GM18861 (cell line): ENCODE data around the gene HK2.
"Not testable (repeated sequence)": the region's sequence is repeated elsewhere in the genome, so short reads cannot be mapped to it uniquely, and the experiment has no call there.

ENCODE experiments used
- ATAC-seq: cut with Tn5 transposase; IDR thresholded peaks from one replicate; pipeline ENCODE4 v1.9.1; 2021; ENCODE audit not compliant: unreplicated experiment

Gene HK2

GRCh38 chr2:74834792-74835755, 1.1 kb downstream of the HK2 start:
- ATAC-seq: peak; percentile 42

- ATAC-seq: no peak
These were observed 2.1 kb downstream of the HK2 start for GRCh38 chr2:74835831-74836674.

GRCh38 chr2:74836675-74837401, 2.9 kb downstream of the HK2 start:
- no peak for ATAC-seq

- ATAC-seq: no peak
These were observed 7.7 kb downstream of the HK2 start for GRCh38 chr2:74841641-74842040.

- ATAC-seq: no peak
These were observed 9.5 kb downstream of the HK2 start for GRCh38 chr2:74843433-74843832.

GRCh38 chr2:74843899-74844298, 10.0 kb downstream of the HK2 start:
- ATAC-seq: peak; percentile 96

GRCh38 chr2:74844752-74845151, 10.8 kb downstream of the HK2 start:
- no peak for ATAC-seq

GRCh38 chr2:74845217-74845751, 11.4 kb downstream of the HK2 start:
- ATAC-seq: no peak

GRCh38 chr2:74845991-74846390, 12.1 kb downstream of the HK2 start:
- no peak for ATAC-seq

- ATAC-seq: no peak
These were observed 12.6 kb downstream of the HK2 start for GRCh38 chr2:74846481-74846880.

GRCh38 chr2:74847070-74847858, 13.3 kb downstream of the HK2 start:
- ATAC-seq: no peak

GRCh38 chr2:74849228-74849892, 15.4 kb downstream of the HK2 start:
- peak; percentile 72 for ATAC-seq

- no peak for ATAC-seq
These were observed 16.7 kb downstream of the HK2 start for GRCh38 chr2:74850496-74851190.

GRCh38 chr2:74851191-74851566, 17.3 kb downstream of the HK2 start:
- no peak for ATAC-seq

GRCh38 chr2:74853360-74853759, 19.4 kb downstream of the HK2 start:
- ATAC-seq: not testable (repeated sequence)

GRCh38 chr2:74854401-74854800, 20.5 kb downstream of the HK2 start:
- no peak for ATAC-seq

- ATAC-seq: not testable (repeated sequence)
These were observed 21.3 kb downstream of the HK2 start for GRCh38 chr2:74855114-74855707.

- ATAC-seq: no peak
These were observed 22.2 kb downstream of the HK2 start for GRCh38 chr2:74856004-74856578.
